ENCODE results near the gene GPLD1.

Gene GPLD1

DNA sequence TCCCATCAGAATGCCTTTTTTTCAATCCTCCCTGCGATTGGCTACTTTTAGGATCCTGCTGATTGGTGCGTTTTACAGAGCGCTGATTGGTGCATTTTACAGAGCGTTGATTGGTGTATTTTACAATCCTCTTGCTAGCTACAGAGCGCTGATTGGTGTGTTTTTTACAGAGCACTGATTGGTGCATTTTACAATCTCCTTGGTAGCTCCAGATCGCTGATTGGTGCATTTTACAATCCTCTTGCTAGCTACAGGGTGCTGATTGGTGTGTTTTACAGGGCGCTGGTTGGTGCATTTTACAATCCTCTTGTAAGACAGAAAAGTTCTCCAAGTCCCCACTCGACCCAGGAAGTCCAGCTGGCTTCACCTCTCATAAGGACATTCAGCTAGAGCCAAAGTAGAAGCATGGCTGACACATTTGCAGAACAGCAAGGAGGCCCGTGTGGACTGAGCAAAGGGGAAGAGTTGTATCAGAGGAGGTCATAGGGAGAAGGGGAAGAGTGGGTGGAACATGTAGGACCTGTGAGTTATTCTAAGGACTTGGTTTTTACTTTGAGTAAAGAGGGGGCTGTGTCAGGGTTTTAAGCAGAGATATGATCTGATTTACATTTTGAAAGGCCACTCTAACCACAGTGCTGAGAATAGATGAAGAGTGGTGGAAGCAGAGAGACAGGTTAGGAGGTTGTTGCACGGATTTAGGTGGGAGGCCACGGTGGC is 8.0 kb upstream of the GPLD1 start:
- DNase-seq, result no peak

DNA sequence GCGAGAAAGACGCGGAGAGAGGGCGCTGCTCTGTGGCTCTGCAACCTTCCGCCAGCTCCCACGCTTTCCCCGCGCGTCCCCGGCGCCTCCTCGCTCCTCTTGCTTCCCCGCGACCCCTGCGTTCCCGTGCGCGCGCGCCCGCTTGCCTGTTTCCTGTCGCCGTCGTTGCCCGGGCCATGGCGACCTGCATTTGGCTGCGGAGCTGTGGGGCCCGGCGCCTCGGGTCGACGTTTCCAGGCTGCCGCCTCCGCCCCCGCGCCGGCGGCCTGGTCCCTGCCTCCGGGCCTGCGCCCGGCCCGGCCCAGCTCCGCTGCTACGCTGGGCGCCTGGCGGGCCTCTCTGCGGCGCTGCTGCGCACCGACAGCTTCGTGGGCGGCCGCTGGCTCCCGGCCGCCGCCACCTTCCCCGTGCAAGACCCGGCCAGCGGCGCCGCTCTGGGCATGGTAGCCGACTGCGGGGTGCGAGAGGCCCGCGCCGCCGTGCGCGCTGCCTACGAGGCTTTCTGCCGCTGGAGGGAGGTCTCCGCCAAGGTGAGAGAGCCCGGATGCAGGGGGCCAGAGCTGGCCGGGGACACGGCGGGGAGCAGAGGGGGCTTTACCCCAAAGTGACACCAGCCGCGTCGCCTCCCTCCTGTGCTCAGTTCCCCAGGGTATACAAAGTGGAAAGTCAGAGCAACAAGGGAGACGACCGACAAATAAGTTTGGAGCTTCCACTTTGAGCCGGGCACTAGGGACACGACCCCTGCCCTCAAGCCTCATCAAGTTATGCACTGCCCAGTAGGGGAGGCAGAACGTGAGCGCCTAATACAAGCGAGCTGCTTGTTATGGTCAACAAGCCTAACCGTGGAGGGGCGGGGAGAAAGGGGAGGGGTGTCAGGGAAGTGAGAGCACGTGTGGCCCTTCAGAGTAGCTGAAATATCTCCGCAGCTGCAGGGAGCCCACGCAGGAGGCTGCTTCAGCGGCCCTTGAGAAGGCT is 5.7 kb upstream of the GPLD1 start, which contains the start of gene ALDH5A1:
ALDH5A1 (plus strand) TSS at position 149 of the 975 bp plus-strand sequence; CDS start at position 177, 28 bp downstream.
- peak; percentile 44 to 91 for DNase-seq

DNA sequence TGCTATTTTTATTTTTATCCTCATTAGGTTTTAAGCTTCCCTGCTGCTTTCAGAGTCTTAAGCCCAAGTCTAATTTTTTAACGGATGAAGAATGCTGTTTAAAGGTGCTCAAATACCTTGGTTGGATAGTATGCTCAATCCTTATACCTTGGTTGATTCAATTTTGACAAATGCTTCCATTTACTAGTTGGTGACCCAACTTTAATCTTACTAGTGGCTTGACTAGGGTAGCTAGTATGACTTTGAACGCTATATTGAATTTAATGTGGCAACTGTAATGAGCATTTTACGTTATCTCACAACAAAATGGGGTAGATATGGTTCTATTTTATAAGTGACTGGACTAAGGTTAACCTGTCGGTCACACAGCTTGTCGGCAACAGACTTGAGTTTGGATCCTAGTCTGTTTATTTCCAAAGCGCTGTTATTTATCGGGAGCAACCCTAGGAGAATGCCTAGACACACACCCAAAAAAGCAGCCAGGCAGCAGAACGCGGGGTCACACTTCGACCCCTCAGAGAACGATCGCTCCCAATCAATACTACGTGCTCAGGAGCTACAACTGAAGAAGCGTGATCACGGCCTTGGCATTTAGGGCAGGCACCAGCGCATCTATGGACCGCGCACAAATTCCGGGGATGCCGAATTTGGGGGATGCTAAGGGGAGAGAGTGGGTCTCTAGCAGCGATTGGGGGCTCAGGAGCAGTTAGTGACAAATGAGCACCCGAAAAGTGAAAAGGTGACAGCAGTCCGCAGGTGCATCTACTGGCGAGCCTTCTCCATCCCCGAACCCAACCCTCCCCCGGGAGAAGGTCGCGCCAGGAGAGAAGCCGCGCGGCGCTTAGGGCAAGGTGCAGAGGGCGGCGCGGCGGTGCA is 4.8 kb upstream of the GPLD1 start:
- peak in 1 of 2 experiments; percentile 33 for DNase-seq

DNA sequence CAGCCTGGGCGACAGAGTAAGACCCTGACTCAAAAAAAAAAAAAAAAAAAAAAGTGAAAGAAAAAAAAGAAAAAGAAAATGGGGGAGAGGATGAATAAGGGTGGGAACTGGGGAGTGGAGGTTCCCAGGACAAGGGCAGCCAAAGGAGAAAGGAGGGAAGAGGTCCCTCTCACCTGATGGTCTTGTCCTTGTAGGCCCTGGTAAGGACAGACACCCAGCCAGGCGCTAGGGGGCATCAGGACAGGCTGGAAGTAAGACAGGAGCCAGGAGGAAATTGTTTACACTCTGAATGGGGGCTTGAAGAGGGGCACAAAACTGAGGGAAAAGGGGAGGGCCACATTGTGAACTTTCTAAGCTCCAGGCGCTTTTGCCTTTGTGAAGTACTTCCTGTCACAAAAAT is 3.1 kb upstream of the GPLD1 start:
- peak in 1 of 2 experiments; percentile 17 for DNase-seq

DNA sequence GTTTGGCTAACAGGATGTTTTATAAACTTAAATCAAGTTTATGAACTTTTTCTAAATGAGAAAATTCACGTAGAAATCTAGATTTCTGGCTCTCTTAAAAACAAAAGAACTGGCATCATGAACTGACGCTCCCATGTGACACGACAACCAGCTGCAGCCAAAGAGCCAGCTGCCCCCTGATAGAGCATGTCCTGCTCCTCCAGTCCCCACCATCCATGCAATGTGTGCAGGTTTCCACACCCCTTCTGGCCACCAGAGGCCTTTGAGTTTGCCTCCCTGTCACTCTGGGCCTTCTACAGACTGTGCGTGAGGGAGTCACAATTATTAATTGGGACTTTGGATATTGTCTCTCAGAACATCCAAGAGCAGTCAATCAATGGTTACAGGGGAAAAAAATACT is 1.6 kb upstream of the GPLD1 start:
- DNase-seq, result no peak

DNA sequence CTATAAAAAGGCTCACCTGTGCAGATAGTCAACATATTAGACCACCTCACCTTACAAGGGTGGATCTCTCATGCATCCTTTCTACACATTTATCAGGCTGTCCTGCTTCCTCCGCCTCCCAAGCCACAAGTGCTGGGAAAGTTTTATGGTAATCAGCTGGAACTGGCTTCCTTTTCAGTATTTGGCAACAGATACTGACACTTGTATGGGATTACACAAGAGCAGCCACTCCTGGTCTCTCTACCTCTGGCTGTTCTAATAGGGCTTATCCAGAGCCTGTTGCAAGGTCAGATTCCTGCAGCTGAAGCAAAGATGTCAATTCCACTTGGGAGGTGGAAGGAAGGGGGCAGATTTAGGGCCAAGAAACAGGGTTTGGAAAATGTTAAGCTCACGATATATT is 503 bp upstream of the GPLD1 start:
- DNase-seq, result no peak

DNA sequence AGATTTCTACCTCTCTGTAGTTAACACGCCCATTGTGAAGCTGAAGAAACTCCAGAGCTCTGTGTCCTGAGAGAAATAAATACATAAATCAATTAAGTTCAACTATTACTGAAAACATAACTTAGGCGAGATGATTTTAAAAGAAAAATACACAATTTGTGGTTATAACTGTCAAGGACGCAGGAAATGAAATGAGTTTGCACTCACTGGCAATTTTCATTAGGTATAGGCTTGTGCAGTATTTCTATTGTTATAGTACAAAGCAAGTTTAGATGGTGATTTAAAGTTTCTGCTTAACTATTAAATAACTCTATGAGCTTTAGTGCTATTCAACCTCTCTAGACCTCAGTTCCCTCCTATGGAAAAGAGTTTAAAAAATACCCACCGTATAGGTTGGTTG is 3.3 kb downstream of the GPLD1 start:
- no peak for DNase-seq

DNA sequence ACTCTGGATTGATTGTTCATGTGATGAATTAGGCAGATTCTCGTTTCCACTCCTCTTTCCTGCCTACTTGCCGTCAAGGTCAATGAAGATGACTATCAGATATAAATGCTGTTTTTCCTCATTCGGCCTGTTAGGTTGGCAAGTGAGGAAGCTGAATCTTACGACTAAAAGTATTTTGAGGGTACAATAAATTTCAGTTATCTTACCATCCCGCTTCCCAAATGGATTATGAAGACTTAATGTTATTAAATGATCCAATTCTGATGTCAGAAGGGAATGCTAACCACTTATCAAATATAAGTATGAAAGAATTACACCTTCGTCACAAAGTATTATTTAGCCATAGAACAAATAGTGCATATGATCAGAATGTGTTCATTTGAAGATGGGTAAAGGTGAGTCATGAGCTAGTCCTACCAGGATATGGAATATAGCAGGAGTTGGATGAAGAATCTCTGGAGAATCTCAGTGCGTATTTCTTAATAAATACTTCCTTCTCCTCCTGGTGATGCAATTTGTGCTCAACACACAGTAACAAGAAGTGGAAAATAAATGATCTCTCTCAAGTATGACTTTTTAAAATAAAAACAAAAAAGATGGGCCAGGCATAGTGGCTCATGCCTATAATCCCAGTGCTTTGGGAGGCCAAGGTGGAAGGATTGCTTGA is 4.6 kb downstream of the GPLD1 start:
- no peak for DNase-seq

DNA sequence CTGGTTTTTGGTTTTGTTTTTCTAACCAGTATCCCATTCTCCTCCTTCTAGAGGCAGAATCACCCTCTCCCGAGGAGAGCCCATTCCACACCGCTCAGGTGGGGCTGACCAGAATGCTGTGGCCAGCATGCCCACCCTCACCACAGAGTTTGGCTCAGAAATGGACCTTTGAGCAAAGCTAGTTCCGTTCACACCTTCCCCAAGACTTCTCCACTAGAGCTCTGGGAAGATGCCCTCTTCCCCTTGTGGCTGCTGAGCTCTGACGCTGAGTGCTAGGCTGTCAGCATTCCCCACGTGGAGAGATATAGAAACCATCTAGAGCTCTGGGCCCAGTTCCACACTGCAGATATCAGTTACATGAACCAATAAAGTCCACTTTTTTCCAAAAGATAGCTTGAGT is 7.9 kb downstream of the GPLD1 start:
- DNase-seq, result no peak

DNA sequence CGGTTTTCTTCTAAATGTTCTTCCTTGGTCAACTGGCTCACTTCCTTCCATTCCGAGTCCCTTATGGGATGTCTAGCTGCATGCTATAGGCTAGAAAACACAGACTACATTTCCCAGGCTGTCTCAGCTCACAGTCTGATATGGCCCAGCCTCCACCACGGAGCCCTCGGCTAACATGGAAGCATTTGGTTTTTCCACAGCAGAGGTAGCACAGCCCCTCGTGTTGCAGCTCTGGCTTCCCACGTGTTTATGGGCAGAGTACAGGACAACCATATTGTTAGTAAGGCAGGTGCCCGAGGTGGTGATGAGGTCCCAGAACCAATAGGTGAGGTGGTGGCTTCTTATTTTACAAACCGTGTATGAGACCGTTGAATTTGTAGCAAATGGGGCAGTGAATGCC is 8.7 kb downstream of the GPLD1 start:
- DNase-seq, result no peak

DNA sequence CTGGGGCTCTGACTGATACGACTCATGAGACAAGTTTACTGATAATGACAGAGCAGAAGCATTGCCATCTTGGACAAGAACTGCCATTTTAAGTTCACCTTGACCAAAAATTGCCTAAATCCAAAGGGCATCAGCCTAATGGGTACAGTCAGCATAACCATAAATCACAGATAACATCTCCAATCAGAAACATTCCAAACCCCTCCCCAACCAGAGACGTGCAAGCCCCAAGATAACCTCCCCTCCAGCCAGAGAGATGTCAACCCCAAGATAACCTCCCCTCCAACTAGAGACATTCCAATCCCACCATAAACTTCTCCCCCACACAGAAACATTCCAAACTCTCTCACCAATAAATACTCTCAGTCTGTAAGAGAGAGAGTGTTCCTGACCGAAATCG is 10.5 kb downstream of the GPLD1 start:
- DNase-seq, result no peak

DNA sequence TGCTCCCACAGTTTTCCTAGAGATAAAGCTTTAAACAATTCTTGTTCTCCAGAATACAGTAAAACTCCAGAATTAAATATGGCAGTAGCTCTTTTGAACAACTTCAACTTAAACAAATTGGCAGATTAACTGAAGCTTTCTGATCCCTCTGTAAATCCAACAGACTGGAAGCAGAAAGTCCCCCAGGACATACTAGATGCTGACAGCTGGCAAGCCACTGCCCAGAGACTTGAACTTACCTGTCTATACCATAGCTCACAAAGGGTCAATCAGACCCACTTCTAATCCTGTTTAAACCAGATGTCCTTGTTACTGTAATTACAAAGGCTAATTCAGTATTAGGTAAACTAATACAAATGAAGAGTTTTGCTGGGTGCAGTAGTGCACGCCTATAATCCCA is 12.3 kb downstream of the GPLD1 start:
- DNase-seq, result no peak

DNA sequence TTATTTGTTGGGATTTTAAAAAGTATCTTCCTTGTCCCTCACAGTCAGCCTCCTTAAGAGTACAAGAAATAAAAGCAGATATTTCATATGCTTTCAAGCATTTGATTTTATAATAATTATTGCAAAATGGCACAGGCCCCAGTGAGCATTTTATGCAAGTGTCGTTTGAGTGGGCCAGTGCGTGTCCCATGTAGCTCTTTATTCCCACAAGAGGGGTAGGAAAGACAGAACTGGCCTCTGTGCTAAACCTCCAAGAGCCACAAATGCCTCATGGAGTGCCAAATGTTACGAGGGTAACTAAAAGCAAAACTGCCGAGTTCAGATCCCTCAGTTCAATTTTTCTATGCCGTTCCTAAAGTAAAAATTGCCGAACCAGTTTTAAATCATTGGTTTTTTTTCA is 12.7 kb downstream of the GPLD1 start:
- no peak for DNase-seq

DNA sequence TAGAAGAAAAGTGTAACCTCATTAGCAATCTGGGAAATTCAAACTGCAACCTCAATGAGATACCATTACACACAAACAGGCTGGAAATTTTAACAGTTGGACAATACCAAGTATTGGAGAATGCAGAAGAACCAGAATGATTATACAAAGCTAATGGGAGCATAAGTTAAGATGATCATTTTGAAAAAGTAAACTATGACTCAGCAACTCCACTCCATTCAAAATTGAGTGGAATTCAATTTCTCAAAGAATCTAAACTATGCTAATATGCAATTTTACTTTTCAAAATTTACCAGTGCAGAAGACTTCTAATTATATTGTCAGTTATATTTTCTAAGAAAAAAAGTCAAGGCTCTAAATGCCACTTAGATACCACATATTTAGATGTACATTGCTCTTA is 17.2 kb downstream of the GPLD1 start:
- no peak for DNase-seq

DNA sequence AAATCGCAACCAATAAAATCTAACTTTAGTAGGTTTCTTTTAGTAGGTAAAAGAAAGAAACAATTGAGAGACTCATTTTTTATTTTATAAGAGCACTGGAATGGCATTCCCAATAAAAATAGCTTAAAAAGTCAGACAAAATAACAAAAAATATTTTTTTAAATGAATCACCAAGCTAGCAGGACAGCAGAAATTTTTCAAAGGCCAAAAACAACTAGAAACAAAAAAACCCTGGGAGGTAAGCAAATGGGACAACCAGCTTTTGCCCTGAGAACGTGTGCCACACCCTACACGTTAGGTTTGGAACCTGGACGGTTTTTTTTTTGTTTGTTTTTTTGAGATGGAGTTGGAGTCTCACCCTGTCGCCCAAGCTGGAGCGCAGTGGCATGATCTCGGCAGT is 19.6 kb downstream of the GPLD1 start:
- DNase-seq, result no peak

DNA sequence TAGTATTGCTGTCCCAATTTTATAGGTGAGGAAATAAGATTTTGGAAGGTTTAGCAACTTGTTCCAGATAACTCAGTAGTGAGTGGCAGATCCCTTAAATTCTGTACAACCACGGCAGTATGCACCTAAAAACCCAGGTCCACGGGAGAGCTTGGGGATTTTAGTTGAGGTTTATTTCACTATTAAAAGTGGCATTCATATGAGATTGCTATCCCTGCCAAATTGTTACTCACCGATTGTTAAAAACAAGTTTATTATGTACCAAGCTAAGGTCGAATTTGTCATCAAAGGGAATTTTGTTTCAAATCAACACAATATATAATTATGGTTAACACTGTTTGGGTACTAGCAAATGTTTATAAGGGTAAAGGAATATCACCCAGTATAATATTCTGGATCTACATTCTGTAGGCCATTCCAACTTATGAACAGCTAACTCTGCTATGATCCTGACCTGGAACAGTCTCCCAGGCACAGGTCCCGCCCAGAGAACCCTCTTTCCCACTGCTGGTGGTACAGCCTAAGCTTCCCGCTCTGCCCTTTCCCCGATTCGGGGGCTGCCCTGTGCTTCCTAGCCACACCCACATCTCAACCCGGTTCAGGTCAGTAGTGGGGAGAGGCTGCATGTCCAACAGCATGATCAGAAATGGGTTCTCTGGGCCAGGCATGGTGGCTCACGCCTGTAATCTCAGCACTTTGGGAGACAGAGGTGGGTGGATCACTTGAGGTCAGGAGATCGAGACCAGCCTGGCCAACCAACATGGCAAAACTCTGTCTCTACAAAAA is 24.9 kb downstream of the GPLD1 start:
- DNase-seq, result no peak

DNA sequence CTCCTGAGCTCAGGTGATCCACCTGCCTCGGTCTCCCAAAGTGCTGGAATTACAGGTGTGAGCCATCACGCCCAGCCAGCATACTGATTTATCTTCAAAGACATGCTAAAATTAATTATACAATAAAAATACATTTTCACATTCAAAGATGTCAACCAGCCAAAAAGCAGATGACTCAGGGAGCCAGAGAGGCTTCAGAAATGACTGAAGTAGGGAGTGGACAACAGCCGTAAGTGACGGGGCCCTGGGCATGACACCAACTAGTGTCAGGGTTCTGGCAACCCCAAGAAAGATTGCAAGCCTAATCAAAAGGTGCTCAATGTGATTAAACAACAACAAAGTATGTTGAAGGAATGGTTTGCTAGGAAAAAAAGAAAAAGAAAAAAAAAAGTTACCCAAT is 28.4 kb downstream of the GPLD1 start:
- DNase-seq, result no peak

DNA sequence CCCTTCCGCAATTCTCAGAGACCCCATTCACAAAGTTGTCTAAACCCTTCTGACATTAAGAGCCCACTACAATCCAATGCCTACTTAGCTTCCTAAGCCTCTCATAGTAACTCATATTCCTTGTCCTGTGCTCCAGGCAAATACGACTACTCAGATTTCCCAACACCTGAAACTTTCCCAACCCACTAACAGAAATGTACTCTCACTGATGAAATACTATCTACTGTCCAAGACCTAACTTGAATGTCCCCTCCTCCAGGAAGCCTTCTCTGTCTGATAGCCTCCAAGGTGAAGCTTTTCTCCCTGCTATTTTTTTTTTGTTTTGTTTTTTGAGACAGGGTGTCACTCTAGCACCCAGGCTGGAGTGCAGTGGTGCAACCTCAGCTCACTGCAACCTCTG is 30.4 kb downstream of the GPLD1 start:
- no peak for DNase-seq

DNA sequence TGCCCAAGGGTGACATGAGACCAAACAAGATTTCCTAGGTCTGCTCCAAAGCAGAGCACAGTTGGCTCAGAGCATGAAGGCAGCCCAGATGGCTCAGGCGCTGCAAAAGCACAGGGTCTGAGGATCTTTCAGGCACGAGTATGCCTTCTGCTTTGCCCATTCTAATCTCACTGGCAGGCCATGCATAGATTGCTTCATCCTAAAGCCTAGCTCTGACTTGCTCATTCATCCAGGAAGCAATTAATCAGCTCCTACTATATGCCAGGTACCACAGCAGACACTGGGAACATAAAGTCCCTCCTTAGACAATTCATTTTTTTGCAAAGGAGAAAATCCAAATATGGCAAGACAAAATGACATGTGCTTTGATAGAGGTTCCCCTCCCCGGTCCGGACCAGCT is 31.2 kb downstream of the GPLD1 start:
- no peak for DNase-seq

DNA sequence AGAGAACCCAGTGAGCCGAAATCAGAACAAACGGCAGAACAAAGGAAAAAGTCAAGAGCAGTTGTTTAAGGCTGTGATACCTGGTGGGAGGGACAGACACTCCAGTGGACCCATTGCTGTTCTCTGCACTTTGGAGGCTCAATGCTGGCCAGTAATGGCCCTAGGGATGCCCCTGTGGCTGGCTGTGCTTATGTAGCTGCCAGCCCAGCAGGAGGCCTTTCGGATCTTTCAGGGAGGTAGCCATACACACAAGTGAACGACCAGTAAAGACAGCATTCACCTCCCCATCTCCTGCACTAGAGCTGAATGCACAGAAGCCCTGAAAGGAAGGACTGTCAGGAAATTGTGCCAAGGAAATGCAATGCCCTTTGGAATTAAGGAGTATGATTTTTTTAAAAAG is 34.3 kb downstream of the GPLD1 start:
- DNase-seq, result no peak

DNA sequence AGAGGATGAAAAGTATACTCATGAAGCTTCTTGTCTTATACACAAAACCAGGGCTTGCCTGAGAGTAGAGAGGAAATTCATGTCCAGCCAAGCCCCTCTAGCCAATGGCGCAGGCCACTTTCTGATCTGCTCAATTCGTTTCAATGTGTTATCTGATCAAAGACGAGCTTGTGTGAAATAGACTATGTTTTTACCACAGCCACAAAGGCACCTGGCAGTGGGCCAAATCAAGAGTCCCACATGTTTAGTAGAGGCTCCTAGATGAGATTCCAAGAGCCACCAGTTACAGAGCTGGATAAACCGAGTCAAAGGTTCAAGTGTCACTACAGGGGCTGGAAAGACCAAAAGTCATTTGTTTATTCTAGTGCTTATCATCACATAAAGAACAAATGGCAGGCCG is 34.9 kb downstream of the GPLD1 start:
- DNase-seq, result no peak

DNA sequence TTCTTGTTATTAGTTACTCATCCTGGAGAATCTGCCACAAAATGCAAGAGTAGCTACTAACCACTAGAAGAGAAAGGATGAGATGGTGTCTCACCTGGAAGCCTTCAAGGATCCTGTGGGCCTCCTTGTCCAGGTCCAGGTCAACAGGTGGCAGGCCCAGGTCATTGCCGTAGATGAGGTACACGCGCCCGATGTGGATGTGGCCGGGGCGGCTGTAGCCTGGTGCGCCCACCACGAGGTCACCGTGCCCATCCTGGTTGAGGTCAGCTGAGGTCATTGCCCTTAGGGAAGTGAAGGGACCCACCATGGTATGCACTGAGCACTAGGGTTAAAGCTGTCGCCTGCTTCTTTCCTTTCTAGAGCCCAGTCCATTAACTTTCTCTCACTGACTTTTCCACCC is 35.5 kb downstream of the GPLD1 start:
- DNase-seq, result no peak
